Panc1 (cell line): ENCODE data around the gene TYW1B.
"Not testable (repeated sequence)": the region's sequence is repeated elsewhere in the genome, so short reads cannot be mapped to it uniquely, and the experiment has no call there.

Experiments
- POLR2AphosphoS5 ChIP-seq: IDR thresholded peaks from 2 replicates; pipeline ENCODE4 v1.6.1; 2012; ENCODE audit warnings: mild to moderate bottlenecking, low read depth, low read length, moderate library complexity
- TCF7L2 ChIP-seq: IDR thresholded peaks from 2 replicates; pipeline ENCODE4 v1.6.1; 2011; ENCODE audit warnings: mild to moderate bottlenecking, low read depth, low read length, inconsistent platforms
- TF ChIP-seq, protein P1 (sequence below): fragments of 450-650 bp; IDR thresholded peaks from 2 replicates; pipeline ENCODE4 v1.5.1; 2017; ENCODE audit warnings: mild to moderate bottlenecking

- TF ChIP-seq, protein P1, sequence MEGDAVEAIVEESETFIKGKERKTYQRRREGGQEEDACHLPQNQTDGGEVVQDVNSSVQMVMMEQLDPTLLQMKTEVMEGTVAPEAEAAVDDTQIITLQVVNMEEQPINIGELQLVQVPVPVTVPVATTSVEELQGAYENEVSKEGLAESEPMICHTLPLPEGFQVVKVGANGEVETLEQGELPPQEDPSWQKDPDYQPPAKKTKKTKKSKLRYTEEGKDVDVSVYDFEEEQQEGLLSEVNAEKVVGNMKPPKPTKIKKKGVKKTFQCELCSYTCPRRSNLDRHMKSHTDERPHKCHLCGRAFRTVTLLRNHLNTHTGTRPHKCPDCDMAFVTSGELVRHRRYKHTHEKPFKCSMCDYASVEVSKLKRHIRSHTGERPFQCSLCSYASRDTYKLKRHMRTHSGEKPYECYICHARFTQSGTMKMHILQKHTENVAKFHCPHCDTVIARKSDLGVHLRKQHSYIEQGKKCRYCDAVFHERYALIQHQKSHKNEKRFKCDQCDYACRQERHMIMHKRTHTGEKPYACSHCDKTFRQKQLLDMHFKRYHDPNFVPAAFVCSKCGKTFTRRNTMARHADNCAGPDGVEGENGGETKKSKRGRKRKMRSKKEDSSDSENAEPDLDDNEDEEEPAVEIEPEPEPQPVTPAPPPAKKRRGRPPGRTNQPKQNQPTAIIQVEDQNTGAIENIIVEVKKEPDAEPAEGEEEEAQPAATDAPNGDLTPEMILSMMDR = not testable (repeated sequence)
- TF ChIP-seq POLR2AphosphoS5, TCF7L2: not testable (repeated sequence)
Observed at GRCh38 chr7:72691442-72691841, 136.6 kb downstream of the TYW1B start.
